Spleen (tissue), 7 donors: ENCODE results near the gene UHRF1.

Experiments used
- POLR2A ChIP-seq, 3 donors: fragments of 450-650 bp; IDR thresholded peaks; one replicate each; pipeline ENCODE4 v1.5.1; 2017; ENCODE audit warnings: antibody characterized with exemption in 3 of 3, mild to moderate bottlenecking in 1 of 3
- POLR2AphosphoS5 ChIP-seq, 3 donors: sonication (generic); formaldehyde crosslinking; IDR thresholded peaks; one replicate each; pipeline ENCODE4 v1.5.1; 2017; ENCODE audit warnings: antibody characterized with exemption in 3 of 3
- TF ChIP-seq, protein P1 (sequence below), 11 experiments: fragments of 200-600 bp in 7 of 11; fragments of 450-650 bp in 4 of 11; sonication (generic) in 4 of 11; IDR thresholded peaks in 8 of 11; conservative IDR thresholded peaks in 3 of 11; 1 replicate in 7 of 11; 2 replicates in 4 of 11; pipeline versions ENCODE4 v1.4.0 to v1.8.0; 2016 to 2021; ENCODE audit warnings: antibody characterized with exemption in 11 of 11, inconsistent platforms in 4 of 11, mild to moderate bottlenecking in 1 of 11
- donor health status: DM: no; HTN: no; CAD: no; lungs with moderate emphysema.
- donor health status: DM: no; HTN: no; CAD: no.
- donor health status: DM: no; HTN: no; CAD: no.

DNA sequence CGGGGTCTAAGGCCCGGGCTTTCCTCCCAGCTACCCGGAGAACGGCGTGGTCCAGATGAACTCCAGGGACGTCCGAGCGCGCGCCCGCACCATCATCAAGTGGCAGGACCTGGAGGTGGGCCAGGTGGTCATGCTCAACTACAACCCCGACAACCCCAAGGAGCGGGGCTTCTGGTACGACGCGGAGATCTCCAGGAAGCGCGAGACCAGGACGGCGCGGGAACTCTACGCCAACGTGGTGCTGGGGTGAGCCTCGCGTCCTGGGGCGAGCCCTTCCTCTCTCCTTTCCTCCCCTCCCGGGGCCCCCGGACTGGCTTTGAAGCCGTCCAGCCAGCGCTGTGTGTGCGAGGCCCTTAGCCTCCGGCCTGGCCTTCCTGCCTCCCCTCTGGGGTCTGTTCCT lies 23.4 kb downstream of the UHRF1 start:
- TF ChIP-seq, protein P1, sequence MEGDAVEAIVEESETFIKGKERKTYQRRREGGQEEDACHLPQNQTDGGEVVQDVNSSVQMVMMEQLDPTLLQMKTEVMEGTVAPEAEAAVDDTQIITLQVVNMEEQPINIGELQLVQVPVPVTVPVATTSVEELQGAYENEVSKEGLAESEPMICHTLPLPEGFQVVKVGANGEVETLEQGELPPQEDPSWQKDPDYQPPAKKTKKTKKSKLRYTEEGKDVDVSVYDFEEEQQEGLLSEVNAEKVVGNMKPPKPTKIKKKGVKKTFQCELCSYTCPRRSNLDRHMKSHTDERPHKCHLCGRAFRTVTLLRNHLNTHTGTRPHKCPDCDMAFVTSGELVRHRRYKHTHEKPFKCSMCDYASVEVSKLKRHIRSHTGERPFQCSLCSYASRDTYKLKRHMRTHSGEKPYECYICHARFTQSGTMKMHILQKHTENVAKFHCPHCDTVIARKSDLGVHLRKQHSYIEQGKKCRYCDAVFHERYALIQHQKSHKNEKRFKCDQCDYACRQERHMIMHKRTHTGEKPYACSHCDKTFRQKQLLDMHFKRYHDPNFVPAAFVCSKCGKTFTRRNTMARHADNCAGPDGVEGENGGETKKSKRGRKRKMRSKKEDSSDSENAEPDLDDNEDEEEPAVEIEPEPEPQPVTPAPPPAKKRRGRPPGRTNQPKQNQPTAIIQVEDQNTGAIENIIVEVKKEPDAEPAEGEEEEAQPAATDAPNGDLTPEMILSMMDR (IDR thresholded peaks at IDR 0.05 in 8 of 11, conservative IDR thresholded peaks at IDR 0.05 in 3 of 11) = no peak
- TF ChIP-seq POLR2A (IDR thresholded peaks at IDR 0.05) = no peak
- no peak for TF ChIP-seq POLR2AphosphoS5 (IDR thresholded peaks at IDR 0.05)
